ENCODE data around the gene PKDREJ.

The PKDREJ gene

GRCh38 chr22:46242076-46242475 is 21.1 kb downstream of the PKDREJ start:
- H3K27ac ChIP-seq: no peak overlapping the region
- no peak overlapping the region for H3K4me3 ChIP-seq

- Histone ChIP-seq H3K27ac (no peak overlapping the region), H3K4me3 (no peak overlapping the region)
Observed at GRCh38 chr22:46241396-46242007, 21.6 kb downstream of the PKDREJ start.

- Histone ChIP-seq H3K4me3 (no peak overlapping the region), H3K27ac (no peak overlapping the region)
Observed at GRCh38 chr22:46240907-46241306, 22.2 kb downstream of the PKDREJ start.

GRCh38 chr22:46240506-46240905 is 22.6 kb downstream of the PKDREJ start:
- no peak overlapping the region for H3K27ac ChIP-seq
- H3K4me3 ChIP-seq: no peak overlapping the region

GRCh38 chr22:46240073-46240472 is 23.1 kb downstream of the PKDREJ start:
- H3K27ac ChIP-seq: no peak overlapping the region
- no peak overlapping the region for H3K4me3 ChIP-seq

- H3K27ac ChIP-seq: no peak overlapping the region
- no peak overlapping the region for H3K4me3 ChIP-seq
Observed at GRCh38 chr22:46239261-46240048, 23.7 kb downstream of the PKDREJ start.

- no peak overlapping the region for H3K4me3 ChIP-seq
- H3K27ac ChIP-seq: no peak overlapping the region
Observed at GRCh38 chr22:46238541-46238940, 24.6 kb downstream of the PKDREJ start.

- H3K27ac ChIP-seq: no peak overlapping the region
- H3K4me3 ChIP-seq: no peak overlapping the region
Observed at GRCh38 chr22:46237453-46238124, 25.6 kb downstream of the PKDREJ start.

- no peak overlapping the region for H3K27ac ChIP-seq
- H3K4me3 ChIP-seq: no peak overlapping the region
Observed at GRCh38 chr22:46234969-46235368, 28.2 kb downstream of the PKDREJ start.

- peak overlapping the region in 1 of 21 experiments; percentile 42 for H3K27ac ChIP-seq
- no peak overlapping the region for H3K4me3 ChIP-seq
Observed at GRCh38 chr22:46233231-46233630, 29.9 kb downstream of the PKDREJ start.

- no peak overlapping the region for H3K4me3 ChIP-seq
- no peak overlapping the region for H3K27ac ChIP-seq
Observed at GRCh38 chr22:46230262-46230901, 32.8 kb downstream of the PKDREJ start.

GRCh38 chr22:46229701-46230100 is 33.4 kb downstream of the PKDREJ start:
- no peak overlapping the region for H3K4me3 ChIP-seq
- no peak overlapping the region for H3K27ac ChIP-seq

- Histone ChIP-seq H3K27ac (no peak overlapping the region), H3K4me3 (no peak overlapping the region)
Observed at GRCh38 chr22:46226577-46226976, 36.6 kb downstream of the PKDREJ start.

- Histone ChIP-seq H3K27ac (no peak overlapping the region), H3K4me3 (no peak overlapping the region)
Observed at GRCh38 chr22:46225631-46226030, 37.5 kb downstream of the PKDREJ start.

- no peak overlapping the region for H3K27ac ChIP-seq
- H3K4me3 ChIP-seq: no peak overlapping the region
Observed at GRCh38 chr22:46224898-46225290, 38.2 kb downstream of the PKDREJ start.

GRCh38 chr22:46224044-46224897 is 38.9 kb downstream of the PKDREJ start:
- Histone ChIP-seq H3K27ac (no peak overlapping the region), H3K4me3 (no peak overlapping the region)

- Histone ChIP-seq H3K27ac (no peak overlapping the region), H3K4me3 (no peak overlapping the region)
Observed at GRCh38 chr22:46220921-46221320, 42.2 kb downstream of the PKDREJ start.

GRCh38 chr22:46219636-46220035 is 43.5 kb downstream of the PKDREJ start:
- no peak overlapping the region for H3K27ac ChIP-seq

GRCh38 chr22:46214616-46215015 is 48.5 kb downstream of the PKDREJ start:
- Histone ChIP-seq H3K4me3 (no peak overlapping the region), H3K27ac (no peak overlapping the region)

More at GRCh38 chr22:46219636-46220035, 43.5 kb downstream of the PKDREJ start:
- no peak overlapping the region for H3K4me3 ChIP-seq

- Histone ChIP-seq H3K4me3 (no peak overlapping the region), H3K27ac (no peak overlapping the region)
Observed at GRCh38 chr22:46214149-46214548, 49.0 kb downstream of the PKDREJ start.

All from skin epidermis (tissue), 12 donors.